ENCODE measurements around the gene ZNF326.

ZNF326 gene

GRCh38 chr1:89966656-89967055 lies 28.3 kb upstream of the ZNF326 start:
- no peak for TF ChIP-seq CTCF (IDR thresholded peaks at IDR 0.05; ENCODE audit: low read depth, low read length, missing control alignments)
- no peak overlapping the region for H3K4me3 ChIP-seq (replicated peaks; ENCODE audit: low read depth, low read length)
- DNase-seq (ENCODE audit: extremely low read depth, low read depth), result no peak

GRCh38 chr1:89971600-89971999 lies 23.3 kb upstream of the ZNF326 start:
- no peak for DNase-seq (ENCODE audit: extremely low read depth, low read depth)
- no peak overlapping the region for H3K4me3 ChIP-seq (replicated peaks; ENCODE audit: low read depth, low read length)
- TF ChIP-seq CTCF (IDR thresholded peaks at IDR 0.05; ENCODE audit: low read depth, low read length, missing control alignments), result no peak

GRCh38 chr1:89972024-89972423 lies 22.9 kb upstream of the ZNF326 start:
- no peak overlapping the region for H3K4me3 ChIP-seq (replicated peaks; ENCODE audit: low read depth, low read length)
- no peak for DNase-seq (ENCODE audit: extremely low read depth, low read depth)
- no peak for TF ChIP-seq CTCF (IDR thresholded peaks at IDR 0.05; ENCODE audit: low read depth, low read length, missing control alignments)

GRCh38 chr1:89973471-89974127 lies 21.3 kb upstream of the ZNF326 start:
- no peak for TF ChIP-seq CTCF (IDR thresholded peaks at IDR 0.05; ENCODE audit: low read depth, low read length, missing control alignments)
- no peak for DNase-seq (ENCODE audit: extremely low read depth, low read depth)
- no peak overlapping the region for H3K4me3 ChIP-seq (replicated peaks; ENCODE audit: low read depth, low read length)

GRCh38 chr1:89974256-89974655 lies 20.7 kb upstream of the ZNF326 start:
- H3K4me3 ChIP-seq (replicated peaks; ENCODE audit: low read depth, low read length), result no peak overlapping the region
- TF ChIP-seq CTCF (IDR thresholded peaks at IDR 0.05; ENCODE audit: low read depth, low read length, missing control alignments), result no peak
- no peak for DNase-seq (ENCODE audit: extremely low read depth, low read depth)

GRCh38 chr1:89974696-89975470 lies 20.0 kb upstream of the ZNF326 start:
- H3K4me3 ChIP-seq (replicated peaks; ENCODE audit: low read depth, low read length), result no peak overlapping the region
- no peak for TF ChIP-seq CTCF (IDR thresholded peaks at IDR 0.05; ENCODE audit: low read depth, low read length, missing control alignments)

More at GRCh38 chr1:89974696-89975470, 20.0 kb upstream of the ZNF326 start:
- no peak for DNase-seq (ENCODE audit: extremely low read depth, low read depth)
